Endothelial cell (in vitro differentiated cells): Measurements from ENCODE around the gene SLMAP. TPM values are rescaled to one million over a fixed set of nuclear protein-coding genes. Genes with fewer than 3 reads are reported as not detected.

Source experiments
- DNase-seq: peaks from one replicate; pipeline ENCODE4 v3.0.0; 2021; ENCODE audit warnings: low spot score
- H3K27ac Mint-ChIP-seq: one replicate; pipeline ENCODE4 v1.8.0; 2021; ENCODE audit warnings: mixed read lengths, inconsistent platforms; ENCODE audit not compliant: unreplicated experiment
- H3K27me3 Mint-ChIP-seq: one replicate; pipeline ENCODE4 v1.8.0; 2021; ENCODE audit warnings: mild to moderate bottlenecking, moderate library complexity, mixed read lengths, inconsistent platforms; ENCODE audit not compliant: unreplicated experiment
- H3K36me3 Mint-ChIP-seq: one replicate; pipeline ENCODE4 v1.8.0; 2021; ENCODE audit warnings: mild to moderate bottlenecking, low read depth, mixed read lengths, inconsistent platforms; ENCODE audit not compliant: unreplicated experiment
- H3K4me1 Mint-ChIP-seq: one replicate; pipeline ENCODE4 v1.8.0; 2021; ENCODE audit warnings: mild to moderate bottlenecking, mixed read lengths, inconsistent platforms; ENCODE audit not compliant: unreplicated experiment
- H3K4me3 Mint-ChIP-seq: one replicate; pipeline ENCODE4 v1.8.0; 2021; ENCODE audit warnings: mild to moderate bottlenecking, mixed read lengths, inconsistent platforms; ENCODE audit not compliant: unreplicated experiment
- H3K9me3 Mint-ChIP-seq: one replicate; pipeline ENCODE4 v1.8.0; 2021; ENCODE audit warnings: mixed read lengths, inconsistent platforms; ENCODE audit not compliant: unreplicated experiment
- CTCF ChIP-seq: fragments of 200-600 bp; sonication (generic); IDR thresholded peaks from one replicate; pipeline ENCODE4 v1.5.0; 2021; ENCODE audit warnings: antibody characterized with exemption; ENCODE audit not compliant: unreplicated experiment
- total RNA-seq: library from RNA; stranded (reverse); fragmentation: NEBNext Ultra II Directional; extraction: Animal tissue kit (Norgen Biotek cat#: 25700); gene quantifications from one replicate; pipeline ENCODE4 v1.2.1, GENCODE V29; 2021; ENCODE audit not compliant: unreplicated experiment

The SLMAP gene
- total RNA-seq, 1 donor from 2014 or later: 45.7 TPM

GRCh38 chr3:57788624-57789018, 32.5 kb downstream of the SLMAP start:
- Mint-ChIP-seq H3K4me1 (no peaks in the 10 kb centered on the region), H3K9me3 (no peaks in the 10 kb centered on the region), H3K4me3 (no peak overlapping the region), H3K27ac (no peak overlapping the region), H3K27me3 (peaks cover 2% of the 10 kb centered on the region), H3K36me3 (no peaks in the 10 kb centered on the region)
- no peak for DNase-seq
- TF ChIP-seq CTCF: no peak

GRCh38 chr3:57791245-57791644, 35.1 kb downstream of the SLMAP start:
- Mint-ChIP-seq H3K4me1 (peaks cover 3% of the 10 kb centered on the region), H3K27ac (no peak overlapping the region), H3K4me3 (no peak overlapping the region), H3K9me3 (no peaks in the 10 kb centered on the region), H3K27me3 (peaks cover 2% of the 10 kb centered on the region), H3K36me3 (no peaks in the 10 kb centered on the region)
- no peak for DNase-seq
- TF ChIP-seq CTCF: no peak

GRCh38 chr3:57792198-57792597, 36.1 kb downstream of the SLMAP start:
- no peak for TF ChIP-seq CTCF
- Mint-ChIP-seq H3K9me3 (no peaks in the 10 kb centered on the region), H3K4me3 (no peak overlapping the region), H3K36me3 (no peaks in the 10 kb centered on the region), H3K27me3 (peaks cover 2% of the 10 kb centered on the region), H3K4me1 (peaks cover 5% of the 10 kb centered on the region), H3K27ac (no peak overlapping the region)
- no peak for DNase-seq

- Mint-ChIP-seq H3K27ac (no peak overlapping the region), H3K36me3 (no peaks in the 10 kb centered on the region), H3K4me1 (peaks cover 5% of the 10 kb centered on the region), H3K4me3 (no peak overlapping the region), H3K27me3 (no peaks in the 10 kb centered on the region), H3K9me3 (no peaks in the 10 kb centered on the region)
- no peak for TF ChIP-seq CTCF
- no peak for DNase-seq
Measured at GRCh38 chr3:57793737-57794187, 37.7 kb downstream of the SLMAP start.

GRCh38 chr3:57794501-57794900, 38.4 kb downstream of the SLMAP start:
- Mint-ChIP-seq H3K4me3 (no peak overlapping the region), H3K9me3 (no peaks in the 10 kb centered on the region), H3K36me3 (no peaks in the 10 kb centered on the region), H3K4me1 (peaks cover 5% of the 10 kb centered on the region), H3K27me3 (no peaks in the 10 kb centered on the region), H3K27ac (no peak overlapping the region)
- TF ChIP-seq CTCF: no peak
- no peak for DNase-seq
